ENCODE data around the gene ISG15.
"Not testable (repeated sequence)": the region's sequence is repeated elsewhere in the genome, so short reads cannot be mapped to it uniquely, and the experiment has no call there.

ISG15 gene

GRCh38 chr1:994546-994945 lies 18.8 kb upstream of the ISG15 start:
- DNase-seq (ENCODE audit: low read depth in 4 of 4, low spot score in 1 of 4): not testable (repeated sequence)

- DNase-seq (ENCODE audit: low read depth in 4 of 4, low spot score in 1 of 4): no peak
Measured at GRCh38 chr1:995665-996633, 17.3 kb upstream of the ISG15 start.

GRCh38 chr1:996851-997712 lies 16.2 kb upstream of the ISG15 start:
- no peak for DNase-seq (ENCODE audit: low read depth in 4 of 4, low spot score in 1 of 4)

GRCh38 chr1:997713-997992 lies 15.6 kb upstream of the ISG15 start:
- DNase-seq (ENCODE audit: low read depth in 4 of 4, low spot score in 1 of 4): no peak

- no peak for DNase-seq (ENCODE audit: low read depth in 4 of 4, low spot score in 1 of 4)
Measured at GRCh38 chr1:997993-998744, 15.1 kb upstream of the ISG15 start.

GRCh38 chr1:998745-998994 lies 14.6 kb upstream of the ISG15 start:
- DNase-seq (ENCODE audit: low read depth in 4 of 4, low spot score in 1 of 4): no peak

- DNase-seq (ENCODE audit: low read depth in 4 of 4, low spot score in 1 of 4): no peak
Measured at GRCh38 chr1:998995-999724, 14.1 kb upstream of the ISG15 start.

GRCh38 chr1:999725-1000356 lies 13.5 kb upstream of the ISG15 start, which contains the start of gene HES4:
Gene HES4 (minus strand): TSS chr1:1000097. CDS start chr1:999973, 124 bp downstream.
- peak in 2 of 4 experiments; percentile 55 for DNase-seq (ENCODE audit: low read depth in 4 of 4, low spot score in 1 of 4)

- DNase-seq (ENCODE audit: low read depth in 4 of 4, low spot score in 1 of 4): peak in 3 of 4 experiments; percentile 46 to 57 (median 51)
Measured at GRCh38 chr1:1000357-1001056, 12.8 kb upstream of the ISG15 start.

- no peak for DNase-seq (ENCODE audit: low read depth in 4 of 4, low spot score in 1 of 4)
Measured at GRCh38 chr1:1001057-1001783, 12.1 kb upstream of the ISG15 start.

- no peak for DNase-seq (ENCODE audit: low read depth in 4 of 4, low spot score in 1 of 4)
Measured at GRCh38 chr1:1003618-1004419, 9.5 kb upstream of the ISG15 start.

GRCh38 chr1:1004420-1004779 lies 8.9 kb upstream of the ISG15 start:
- DNase-seq (ENCODE audit: low read depth in 4 of 4, low spot score in 1 of 4): no peak

- DNase-seq (ENCODE audit: low read depth in 4 of 4, low spot score in 1 of 4): no peak
Measured at GRCh38 chr1:1004780-1005697, 8.3 kb upstream of the ISG15 start.

- no peak for DNase-seq (ENCODE audit: low read depth in 4 of 4, low spot score in 1 of 4)
Measured at GRCh38 chr1:1005774-1006304, 7.5 kb upstream of the ISG15 start.

- DNase-seq (ENCODE audit: low read depth in 4 of 4, low spot score in 1 of 4): no peak
Measured at GRCh38 chr1:1006305-1007159, 6.8 kb upstream of the ISG15 start.

- not testable (repeated sequence) for DNase-seq (ENCODE audit: low read depth in 4 of 4, low spot score in 1 of 4)
Measured at GRCh38 chr1:1010131-1010530, 3.2 kb upstream of the ISG15 start.
